Psoas muscle (tissue), 8 donors: ENCODE results near the gene BRDT. TPM values are rescaled to one million over a fixed set of nuclear protein-coding genes. Genes with fewer than 3 reads are reported as not detected.

Source experiments
- ATAC-seq, 4 donors: fragments of 200-7000 bp; cut with Tn5 transposase; one replicate each; pipeline ENCODE4 v1.9.1; 2020; ENCODE audit warnings: moderate library complexity in 3 of 4, mild to moderate bottlenecking in 2 of 4
- DNase-seq, 2 donors: peaks; one replicate each; pipeline ENCODE4 v3.0.0-alpha.2; 2020
- H3K27ac ChIP-seq: fragments of 200-600 bp; one replicate; pipeline ENCODE4 v1.8.0; 2022
- H3K27me3 ChIP-seq, 3 donors: fragments of 200-600 bp in 1 of 3; one replicate each; pipeline versions ENCODE4 v1.6.1 to v1.8.0; 2013 to 2022; ENCODE audit warnings: low read length in 2 of 3, mild to moderate bottlenecking in 2 of 3, moderate library complexity in 1 of 3; ENCODE audit not compliant: insufficient read depth in 3 of 3
- H3K36me3 ChIP-seq, 2 donors: fragments of 200-600 bp in 1 of 2; one replicate each; pipeline versions ENCODE4 v1.6.1 to v1.8.0; 2013 to 2022; ENCODE audit warnings: low read depth in 1 of 2, mild to moderate bottlenecking in 1 of 2, moderate library complexity in 1 of 2; ENCODE audit not compliant: insufficient read depth in 1 of 2
- H3K4me1 ChIP-seq: fragments of 200-600 bp; one replicate; pipeline ENCODE4 v1.8.0; 2022
- H3K4me3 ChIP-seq: fragments of 200-600 bp; one replicate; pipeline ENCODE4 v1.8.0; 2022; ENCODE audit warnings: mild to moderate bottlenecking
- H3K9me3 ChIP-seq: fragments of 200-600 bp; one replicate; pipeline ENCODE4 v1.8.0; 2022
- WGBS, 3 donors: extraction: QIAGEN DNeasy Blood & Tissue Kit; methylation state at CpG; one replicate each; pipeline versions ENCODE4 v1.1.6 to v1.1.7; 2013; 5-methylcytosine and 5-hydroxymethylcytosine counted together
- intact Hi-C, 2 donors: fragments of 100-400 bp; cut with DNase I; formaldehyde crosslinking; loops; one replicate each; pipeline versions ENCODE4 v1.11.0 to v1.14.2; 2022
- polyA plus RNA-seq, 3 donors: library from polyadenylated mRNA; stranded (reverse); fragments of 200-250 nt; gene quantifications; one replicate each; pipeline ENCODE4 v1.2.3, GENCODE V29; 2013
- total RNA-seq, 4 donors: library from RNA; stranded (reverse); fragmentation: NEBNext Ultra II Directional in 2 of 4; extraction: Animal tissue kit (Norgen Biotek cat#: 25700) in 2 of 4; gene quantifications; one replicate each; pipeline versions ENCODE4 v1.2.1 to v1.2.4, GENCODE V29; 2021 to 2023
- TF ChIP-seq, protein P1 (sequence below): fragments of 200-600 bp; IDR thresholded peaks from one replicate; pipeline ENCODE4 v1.8.0; 2022; ENCODE audit warnings: antibody characterized with exemption
- donor health status: healthy with polysubstance abuse.
- donor health status: DM: no; HTN: no; CAD: no; lungs with moderate emphysema.
- donor health status: Bipolar disorder and iron deficiency.
- donor health status: healthy.
- donor health status: DM: yes; HTN: yes; CAD: no.
- donor health status: DM: no; HTN: no; CAD: no.
- donor health status: DM: no; HTN: no; CAD: no.
- donor health status: DM: yes; HTN: yes; CAD: no.

BRDT gene
- total and polyA plus RNA-seq, 7 donors, result not detected

DNA sequence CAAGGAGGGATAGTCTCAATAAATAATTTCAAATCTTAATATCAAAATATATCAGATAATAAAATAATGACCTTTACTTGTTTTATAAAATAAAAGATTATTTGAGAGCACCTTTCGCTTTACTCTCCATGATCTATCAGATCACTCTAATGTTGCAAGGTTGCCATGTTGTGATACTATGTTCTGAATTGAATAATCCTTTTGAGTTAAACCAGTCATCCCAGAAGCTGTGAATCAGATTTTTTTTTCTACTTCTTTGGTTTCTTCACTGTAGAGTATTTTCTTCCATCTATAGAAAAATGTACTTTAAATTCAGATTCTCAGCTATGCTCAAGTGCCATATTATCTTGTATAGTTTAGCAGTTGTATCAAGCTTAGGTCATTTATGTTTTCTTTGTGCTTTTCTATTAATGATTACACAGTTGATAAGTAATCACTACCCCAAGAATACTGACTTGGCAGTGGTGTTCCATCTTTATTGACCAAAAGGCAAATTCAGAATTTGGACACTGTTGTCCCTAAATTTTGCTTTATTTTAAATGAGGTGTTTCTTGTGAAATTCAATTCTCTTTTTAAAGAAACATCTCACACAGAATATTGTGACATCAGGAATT, 32.9 kb downstream of the BRDT start:
- ATAC-seq (no peak), DNase-seq (no peak)
- Histone ChIP-seq H3K27ac (no peak overlapping the region), H3K4me3 (no peak overlapping the region), H3K4me1 (no peaks in the 10 kb centered on the region), H3K36me3 (no peaks in the 10 kb centered on the region), H3K9me3 (no peaks in the 10 kb centered on the region), H3K27me3 (no peaks in the 10 kb centered on the region)
- 45 to 51% (median 46%) methylated on average over 1 of the region's 1 CpG for WGBS, 3 donors
- TF ChIP-seq, protein P1, sequence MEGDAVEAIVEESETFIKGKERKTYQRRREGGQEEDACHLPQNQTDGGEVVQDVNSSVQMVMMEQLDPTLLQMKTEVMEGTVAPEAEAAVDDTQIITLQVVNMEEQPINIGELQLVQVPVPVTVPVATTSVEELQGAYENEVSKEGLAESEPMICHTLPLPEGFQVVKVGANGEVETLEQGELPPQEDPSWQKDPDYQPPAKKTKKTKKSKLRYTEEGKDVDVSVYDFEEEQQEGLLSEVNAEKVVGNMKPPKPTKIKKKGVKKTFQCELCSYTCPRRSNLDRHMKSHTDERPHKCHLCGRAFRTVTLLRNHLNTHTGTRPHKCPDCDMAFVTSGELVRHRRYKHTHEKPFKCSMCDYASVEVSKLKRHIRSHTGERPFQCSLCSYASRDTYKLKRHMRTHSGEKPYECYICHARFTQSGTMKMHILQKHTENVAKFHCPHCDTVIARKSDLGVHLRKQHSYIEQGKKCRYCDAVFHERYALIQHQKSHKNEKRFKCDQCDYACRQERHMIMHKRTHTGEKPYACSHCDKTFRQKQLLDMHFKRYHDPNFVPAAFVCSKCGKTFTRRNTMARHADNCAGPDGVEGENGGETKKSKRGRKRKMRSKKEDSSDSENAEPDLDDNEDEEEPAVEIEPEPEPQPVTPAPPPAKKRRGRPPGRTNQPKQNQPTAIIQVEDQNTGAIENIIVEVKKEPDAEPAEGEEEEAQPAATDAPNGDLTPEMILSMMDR, result no peak
- intact Hi-C loops, result no loop called here

GRCh38 chr1:91993256-91993655, 44.1 kb downstream of the BRDT start:
- DNase-seq (no peak), ATAC-seq (no peak)
- TF ChIP-seq, protein P1, result no peak
- H3K9me3 ChIP-seq, result no peaks in the 10 kb centered on the region
- 82 to 95% (median 89%) methylated on average over 1 of the region's 1 CpG for WGBS, 3 donors
- H3K36me3 ChIP-seq, result no peaks in the 10 kb centered on the region
- intact Hi-C loops, result no loop called here
- no peaks in the 10 kb centered on the region for H3K27me3 ChIP-seq
- H3K4me1 ChIP-seq, result no peaks in the 10 kb centered on the region
- no peak overlapping the region for H3K4me3 ChIP-seq
- no peak overlapping the region for H3K27ac ChIP-seq

DNA sequence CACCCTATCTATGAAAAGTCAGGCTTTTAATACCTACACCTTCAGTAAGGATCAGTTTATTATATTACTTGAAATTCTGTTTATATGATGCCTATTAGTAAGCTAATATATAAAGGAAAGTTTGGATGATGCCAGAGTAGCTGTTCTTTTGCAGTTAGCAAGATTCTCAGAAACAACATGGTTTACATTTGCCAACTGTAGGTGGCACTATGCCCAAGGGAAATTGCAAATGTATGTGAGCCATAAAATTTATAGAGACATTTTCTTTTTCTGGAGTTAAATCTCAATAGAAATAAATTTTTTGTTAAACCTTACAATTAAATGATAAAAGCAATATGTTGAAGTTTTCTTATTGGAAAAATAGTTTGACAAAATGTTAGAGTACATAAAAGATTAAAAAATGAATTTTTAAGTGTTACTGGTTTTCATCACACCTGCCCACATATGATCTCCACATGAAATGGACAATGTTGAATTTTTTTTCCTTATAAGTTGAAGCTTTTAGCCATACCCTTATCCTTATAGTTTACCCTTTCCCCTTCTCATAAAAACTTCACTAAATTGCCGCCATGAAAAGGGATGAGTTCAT, 48.5 kb downstream of the BRDT start:
- WGBS, 3 donors, result 79 to 93% (median 89%) methylated on average over 1 of the region's 1 CpG
- ATAC-seq (no peak), DNase-seq (no peak)

DNA sequence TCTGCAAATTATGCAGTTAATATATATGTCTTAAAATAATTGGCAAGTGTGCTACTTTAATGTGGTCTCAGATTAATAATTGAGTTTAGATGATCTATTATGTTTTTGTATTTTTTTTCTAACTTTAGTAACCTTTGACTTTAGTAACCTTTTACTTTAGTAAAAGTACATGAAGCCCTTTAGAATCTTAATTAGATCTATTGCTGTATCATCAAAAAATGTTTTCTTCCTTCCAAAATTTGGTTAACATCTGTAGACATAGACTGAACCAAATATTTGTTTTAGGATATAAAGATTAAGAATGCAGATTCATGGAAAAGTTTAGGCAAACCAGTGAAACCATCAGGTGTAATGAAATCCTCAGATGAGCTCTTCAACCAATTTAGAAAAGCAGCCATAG, 54.9 kb downstream of the BRDT start:
- no peak overlapping the region for H3K27ac ChIP-seq
- H3K36me3 ChIP-seq, result no peaks in the 10 kb centered on the region
- TF ChIP-seq, protein P1, result no peak
- intact Hi-C loops, result no loop called here
- H3K4me3 ChIP-seq, result no peak overlapping the region
- no peaks in the 10 kb centered on the region for H3K27me3 ChIP-seq
- no peaks in the 10 kb centered on the region for H3K4me1 ChIP-seq
- ATAC-seq (no peak), DNase-seq (no peak)
- H3K9me3 ChIP-seq, result no peaks in the 10 kb centered on the region

More for the DNA sequence above, 48.5 kb downstream of the BRDT start:
- Histone ChIP-seq H3K36me3 (no peaks in the 10 kb centered on the region), H3K4me3 (no peak overlapping the region), H3K27ac (no peak overlapping the region), H3K9me3 (no peaks in the 10 kb centered on the region), H3K27me3 (no peaks in the 10 kb centered on the region), H3K4me1 (no peaks in the 10 kb centered on the region)
- intact Hi-C loops, result no loop called here
- TF ChIP-seq, protein P1, result peak; percentile 24

DNA sequence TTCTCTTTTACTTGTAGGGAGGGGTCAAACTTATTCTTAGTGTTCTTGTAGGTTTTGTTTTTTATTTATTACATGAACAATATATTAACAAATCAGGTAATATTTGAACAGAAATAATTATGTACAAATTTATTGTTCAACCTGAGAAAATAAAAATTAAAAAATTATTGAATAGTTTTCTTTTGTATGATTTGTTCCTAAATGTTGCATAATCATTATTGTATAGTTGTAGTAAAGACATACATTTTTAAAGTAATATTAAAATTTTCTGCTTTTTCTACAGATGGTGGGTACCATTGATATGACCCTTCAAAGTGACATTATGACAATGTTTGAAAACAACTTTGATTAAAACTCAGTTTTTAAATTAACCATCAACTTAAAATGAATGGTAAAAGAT, 64.7 kb downstream of the BRDT start:
- no peak for DNase-seq
- H3K36me3 ChIP-seq, result no peaks in the 10 kb centered on the region
- H3K27me3 ChIP-seq, result peaks cover 0 to 3% (median 0%) of the 10 kb centered on the region in 3 donors
- H3K4me3 ChIP-seq, result no peak overlapping the region
- H3K9me3 ChIP-seq, result no peaks in the 10 kb centered on the region
- intact Hi-C loops, result no loop called here
- H3K27ac ChIP-seq, result no peak overlapping the region
- no peaks in the 10 kb centered on the region for H3K4me1 ChIP-seq
- ATAC-seq, result no peak
- TF ChIP-seq, protein P1, result no peak
